ENCODE measurements around the gene CUX1. TPM values are rescaled to one million over a fixed set of nuclear protein-coding genes. Genes with fewer than 3 reads are reported as not detected.

Gene CUX1
- total RNA-seq, 1 experiment from 2014 or later, result 47.6 TPM

DNA sequence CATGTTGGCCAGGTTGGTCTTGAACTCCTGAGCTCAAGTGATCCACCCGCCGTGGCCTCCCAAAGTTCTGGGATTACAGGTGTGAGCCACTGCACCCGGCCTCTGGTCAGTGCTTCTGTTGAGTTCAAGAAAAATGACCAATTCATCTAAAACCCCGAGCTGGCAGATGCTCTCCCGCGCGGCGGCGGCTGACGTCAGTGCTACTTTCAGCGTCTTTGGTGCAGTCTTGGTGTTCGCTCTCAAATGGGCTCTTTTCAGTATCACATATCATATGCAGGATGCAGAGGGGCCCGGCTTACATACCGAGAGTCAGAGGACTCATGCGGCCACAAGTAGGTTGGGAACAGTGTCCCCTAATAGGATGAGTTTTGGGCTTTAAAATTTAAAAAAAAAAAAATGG, 125.9 kb downstream of the CUX1 start:
- no TSS peak for BruUV-seq (replicated peaks)
- TF ChIP-seq, protein P1, sequence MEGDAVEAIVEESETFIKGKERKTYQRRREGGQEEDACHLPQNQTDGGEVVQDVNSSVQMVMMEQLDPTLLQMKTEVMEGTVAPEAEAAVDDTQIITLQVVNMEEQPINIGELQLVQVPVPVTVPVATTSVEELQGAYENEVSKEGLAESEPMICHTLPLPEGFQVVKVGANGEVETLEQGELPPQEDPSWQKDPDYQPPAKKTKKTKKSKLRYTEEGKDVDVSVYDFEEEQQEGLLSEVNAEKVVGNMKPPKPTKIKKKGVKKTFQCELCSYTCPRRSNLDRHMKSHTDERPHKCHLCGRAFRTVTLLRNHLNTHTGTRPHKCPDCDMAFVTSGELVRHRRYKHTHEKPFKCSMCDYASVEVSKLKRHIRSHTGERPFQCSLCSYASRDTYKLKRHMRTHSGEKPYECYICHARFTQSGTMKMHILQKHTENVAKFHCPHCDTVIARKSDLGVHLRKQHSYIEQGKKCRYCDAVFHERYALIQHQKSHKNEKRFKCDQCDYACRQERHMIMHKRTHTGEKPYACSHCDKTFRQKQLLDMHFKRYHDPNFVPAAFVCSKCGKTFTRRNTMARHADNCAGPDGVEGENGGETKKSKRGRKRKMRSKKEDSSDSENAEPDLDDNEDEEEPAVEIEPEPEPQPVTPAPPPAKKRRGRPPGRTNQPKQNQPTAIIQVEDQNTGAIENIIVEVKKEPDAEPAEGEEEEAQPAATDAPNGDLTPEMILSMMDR (IDR thresholded peaks at IDR 0.05; ENCODE audit: unreplicated experiment), result no peak
- no peak for DNase-seq (ENCODE audit: unreplicated experiment)
- H3K9me3 Mint-ChIP-seq (ENCODE audit: unreplicated experiment), result no peaks in the 10 kb centered on the region
- H3K27ac Mint-ChIP-seq (ENCODE audit: low read depth, unreplicated experiment), result no peak overlapping the region
- H3K4me3 Mint-ChIP-seq (ENCODE audit: unreplicated experiment), result no peak overlapping the region
- no peaks in the 10 kb centered on the region for H3K36me3 Mint-ChIP-seq (ENCODE audit: insufficient read depth, unreplicated experiment)
- peaks cover 23% of the 10 kb centered on the region for H3K4me1 Mint-ChIP-seq (ENCODE audit: insufficient read depth, unreplicated experiment)
- CTCF ChIA-PET, result interaction anchor here (0.6 kb wide), 1 partner anchor 144 kb away, joined by 3 read pairs; no protein-coding TSS in a partner anchor
- no peaks in the 10 kb centered on the region for H3K27me3 Mint-ChIP-seq (ENCODE audit: insufficient read depth, unreplicated experiment)
- POLR2A ChIA-PET, result interaction anchor here (0.8 to 2.3 kb wide), 3 partner anchors 60 to 121 kb away, joined by 3 to 18 read pairs (median 5); no protein-coding TSS in a partner anchor
- intact Hi-C loops (cut with micrococcal nuclease), result loop anchor here (2.0 kb wide), 1 partner anchor 87 kb away; no protein-coding TSS in a partner anchor

DNA sequence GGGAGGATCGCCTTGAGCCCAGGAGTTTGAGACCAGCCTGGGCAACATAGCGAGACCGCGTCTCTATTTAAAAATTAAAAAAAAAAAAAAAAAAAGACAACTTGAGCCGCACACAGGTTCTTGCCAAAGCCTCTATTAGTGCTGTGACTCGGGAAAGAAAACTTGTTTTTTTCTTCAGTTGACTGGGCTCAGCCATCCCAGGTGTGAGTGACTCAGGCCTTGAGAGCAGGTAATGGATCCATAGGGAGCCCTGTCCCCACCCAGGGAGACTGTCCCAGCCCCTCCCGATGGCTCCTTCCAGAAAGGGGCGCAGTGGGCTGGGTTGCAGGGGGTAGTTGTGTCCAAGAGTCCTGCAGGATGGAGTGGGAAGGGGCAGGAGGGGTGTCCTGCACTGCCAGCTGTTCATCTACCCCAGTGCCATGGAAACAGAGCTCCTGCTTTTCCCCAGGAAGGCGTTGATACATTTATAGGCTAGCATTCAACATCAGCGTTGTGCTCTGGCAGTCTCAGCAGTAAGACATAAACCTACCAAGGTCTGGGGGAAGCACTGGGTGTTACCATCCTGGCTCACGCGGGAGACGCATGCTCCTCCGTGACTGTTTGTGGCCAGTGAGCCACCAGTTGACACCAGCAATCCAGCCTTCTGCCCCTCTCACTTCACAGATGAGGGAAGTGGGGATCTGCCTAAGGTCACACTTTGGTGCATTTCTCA, 126.6 kb downstream of the CUX1 start:
- no TSS peak for BruUV-seq (replicated peaks)
- no peak for DNase-seq (ENCODE audit: unreplicated experiment)
- no peak overlapping the region for H3K4me3 Mint-ChIP-seq (ENCODE audit: unreplicated experiment)
- TF ChIP-seq, protein P1 (IDR thresholded peaks at IDR 0.05; ENCODE audit: unreplicated experiment), result no peak
- H3K36me3 Mint-ChIP-seq (ENCODE audit: insufficient read depth, unreplicated experiment), result no peaks in the 10 kb centered on the region
- no peak overlapping the region for H3K27ac Mint-ChIP-seq (ENCODE audit: low read depth, unreplicated experiment)
- peaks cover 23% of the 10 kb centered on the region for H3K4me1 Mint-ChIP-seq (ENCODE audit: insufficient read depth, unreplicated experiment)
- intact Hi-C loops (cut with micrococcal nuclease), result loop anchor here (2.0 kb wide), 1 partner anchor 87 kb away; no protein-coding TSS in a partner anchor
- CTCF ChIA-PET, result no interaction called here
- POLR2A ChIA-PET, result interaction anchor here (0.6 kb wide), 1 partner anchor 291 kb away, joined by 3 read pairs; no protein-coding TSS in a partner anchor
- no peaks in the 10 kb centered on the region for H3K9me3 Mint-ChIP-seq (ENCODE audit: unreplicated experiment)
- no peaks in the 10 kb centered on the region for H3K27me3 Mint-ChIP-seq (ENCODE audit: insufficient read depth, unreplicated experiment)

DNA sequence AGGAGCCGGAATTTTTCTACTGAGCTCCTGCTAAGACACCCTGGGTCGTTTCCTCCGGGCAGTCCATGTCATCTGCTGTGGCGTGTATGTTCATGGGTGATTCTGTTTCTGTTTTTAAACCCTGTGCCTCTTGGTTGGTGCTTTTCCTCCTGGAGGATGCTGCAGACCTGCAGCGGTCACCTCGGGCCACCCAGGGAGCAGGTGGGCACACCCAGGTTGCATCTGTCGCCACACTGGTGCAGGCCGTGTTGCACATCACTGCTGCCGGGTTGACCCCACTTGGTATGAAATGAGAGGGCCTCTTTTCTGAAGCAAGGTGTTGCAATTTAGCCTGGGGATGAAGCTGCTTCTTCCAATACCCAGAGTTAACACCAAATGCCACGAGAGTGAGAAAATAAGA, 127.2 kb downstream of the CUX1 start:
- intact Hi-C loops (cut with micrococcal nuclease), result no loop called here
- Mint-ChIP-seq H3K36me3 (ENCODE audit: insufficient read depth, unreplicated experiment) (no peaks in the 10 kb centered on the region), H3K4me3 (ENCODE audit: unreplicated experiment) (no peak overlapping the region), H3K9me3 (ENCODE audit: unreplicated experiment) (no peaks in the 10 kb centered on the region), H3K27ac (ENCODE audit: low read depth, unreplicated experiment) (no peak overlapping the region), H3K4me1 (ENCODE audit: insufficient read depth, unreplicated experiment) (peaks cover 23% of the 10 kb centered on the region), H3K27me3 (ENCODE audit: insufficient read depth, unreplicated experiment) (no peaks in the 10 kb centered on the region)
- ChIA-PET POLR2A (interaction anchor here (0.6 kb wide), 1 partner anchor 290 kb away, joined by 3 read pairs; no protein-coding TSS in a partner anchor), CTCF (no interaction called here)
- TF ChIP-seq, protein P1 (IDR thresholded peaks at IDR 0.05; ENCODE audit: unreplicated experiment), result no peak
- no TSS peak for BruUV-seq (replicated peaks)
- DNase-seq (ENCODE audit: unreplicated experiment), result no peak

DNA sequence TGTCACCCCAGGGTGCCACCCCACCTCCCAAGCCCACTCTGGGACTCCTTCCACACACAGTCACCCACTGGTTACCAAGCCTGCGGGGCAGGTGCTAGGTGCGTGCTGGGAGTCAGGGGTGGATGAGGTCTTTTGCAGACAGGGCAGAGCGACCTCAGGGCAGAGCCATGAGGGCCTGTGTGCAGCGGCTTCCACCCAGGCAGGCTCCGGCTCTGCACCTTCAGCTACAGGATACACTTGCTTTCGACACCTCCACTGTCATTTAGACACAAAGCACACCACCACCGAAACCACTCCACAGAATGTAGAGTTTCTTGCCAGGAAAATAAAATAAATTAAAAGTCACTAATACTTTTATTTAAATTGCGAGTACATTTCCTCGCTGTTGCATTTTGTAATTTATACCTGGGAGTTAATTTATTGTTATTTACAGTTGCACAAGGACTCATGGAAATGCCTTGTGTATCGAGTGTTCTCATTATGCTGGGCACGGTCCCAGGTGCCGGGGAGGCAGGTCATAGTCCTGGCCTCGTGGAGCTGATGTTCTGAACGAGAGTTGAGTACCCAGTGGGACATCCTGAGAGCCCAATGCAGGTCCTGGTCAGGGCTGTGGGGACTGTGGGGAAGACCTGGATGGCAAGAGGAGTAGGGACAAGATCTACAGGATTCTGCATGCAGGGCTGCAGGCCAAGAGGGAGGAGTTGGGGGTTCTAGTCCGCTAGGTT, 127.8 kb downstream of the CUX1 start:
- ChIA-PET CTCF (no interaction called here), POLR2A (no interaction called here)
- no peak overlapping the region for H3K27ac Mint-ChIP-seq (ENCODE audit: low read depth, unreplicated experiment)
- H3K4me1 Mint-ChIP-seq (ENCODE audit: insufficient read depth, unreplicated experiment), result peaks cover 23% of the 10 kb centered on the region
- no peaks in the 10 kb centered on the region for H3K36me3 Mint-ChIP-seq (ENCODE audit: insufficient read depth, unreplicated experiment)
- H3K4me3 Mint-ChIP-seq (ENCODE audit: unreplicated experiment), result no peak overlapping the region
- DNase-seq (ENCODE audit: unreplicated experiment), result no peak
- intact Hi-C loops (cut with micrococcal nuclease), result no loop called here
- no peaks in the 10 kb centered on the region for H3K27me3 Mint-ChIP-seq (ENCODE audit: insufficient read depth, unreplicated experiment)
- no peaks in the 10 kb centered on the region for H3K9me3 Mint-ChIP-seq (ENCODE audit: unreplicated experiment)
- no TSS peak for BruUV-seq (replicated peaks)
- TF ChIP-seq, protein P1 (IDR thresholded peaks at IDR 0.05; ENCODE audit: unreplicated experiment), result no peak
